LHCN-M2 (cell line): Measurements from ENCODE around the gene GDPD3. TPM values are rescaled to one million over a fixed set of nuclear protein-coding genes. Genes with fewer than 3 reads are reported as not detected.
"Not testable (repeated sequence)": the region's sequence is repeated elsewhere in the genome, so short reads cannot be mapped to it uniquely, and the experiment has no call there.

Experiments
- DNase-seq: peaks from one replicate; pipeline ENCODE4 v3.0.0-alpha.2; 2012; ENCODE audit warnings: low read depth
- polyA plus RNA-seq: library from polyadenylated mRNA; unstranded; fragments of >200 nt; gene quantifications from one replicate; pipeline ENCODE4 v1.2.1, GENCODE V29; 2012; ENCODE audit warnings: missing spikeins
- total RNA-seq: library from RNA; depleted of rRNA; stranded (reverse); fragments of >200 nt; gene quantifications from 2 replicates; pipeline ENCODE4 v1.2.3, GENCODE V29; 2014; rRNA removed

Gene GDPD3
- total RNA-seq = 0.83 and 1.0 TPM in 2 replicates
- polyA plus RNA-seq = 0.72 TPM

GRCh38 chr16:30113031-30113710 is at the start of gene GDPD3:
GDPD3 (minus strand) TSS chr16:30113537; CDS start chr16:30113478, 59 bp downstream.
- peak; percentile 35 for DNase-seq

- DNase-seq = no peak
Measured at GRCh38 chr16:30157214-30157613, 43.9 kb upstream of the GDPD3 start.

DNA sequence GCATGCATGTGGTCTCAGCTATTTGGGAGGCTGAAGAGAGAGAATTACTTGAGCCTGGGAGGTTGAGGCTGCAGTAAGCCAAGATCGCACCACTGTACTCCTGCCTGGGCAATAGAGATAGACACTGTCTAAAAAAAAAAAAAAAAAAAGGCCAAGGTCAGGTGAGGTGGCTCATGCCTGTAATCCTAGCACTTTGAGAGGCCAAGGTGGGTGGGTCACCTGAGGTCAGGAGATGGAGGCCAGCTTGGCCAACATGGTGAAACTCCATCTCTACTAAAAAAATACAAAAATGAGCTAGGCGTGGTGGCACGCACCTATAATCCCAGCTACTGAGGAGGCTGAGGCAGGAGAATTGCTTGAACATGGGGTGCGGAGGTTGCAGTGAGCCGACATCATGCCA is 41.9 kb upstream of the GDPD3 start:
- no peak for DNase-seq

GRCh38 chr16:30152517-30152916 is 39.2 kb upstream of the GDPD3 start:
- no peak for DNase-seq

- no peak for DNase-seq
Measured at GRCh38 chr16:30151091-30151490, 37.8 kb upstream of the GDPD3 start.

DNA sequence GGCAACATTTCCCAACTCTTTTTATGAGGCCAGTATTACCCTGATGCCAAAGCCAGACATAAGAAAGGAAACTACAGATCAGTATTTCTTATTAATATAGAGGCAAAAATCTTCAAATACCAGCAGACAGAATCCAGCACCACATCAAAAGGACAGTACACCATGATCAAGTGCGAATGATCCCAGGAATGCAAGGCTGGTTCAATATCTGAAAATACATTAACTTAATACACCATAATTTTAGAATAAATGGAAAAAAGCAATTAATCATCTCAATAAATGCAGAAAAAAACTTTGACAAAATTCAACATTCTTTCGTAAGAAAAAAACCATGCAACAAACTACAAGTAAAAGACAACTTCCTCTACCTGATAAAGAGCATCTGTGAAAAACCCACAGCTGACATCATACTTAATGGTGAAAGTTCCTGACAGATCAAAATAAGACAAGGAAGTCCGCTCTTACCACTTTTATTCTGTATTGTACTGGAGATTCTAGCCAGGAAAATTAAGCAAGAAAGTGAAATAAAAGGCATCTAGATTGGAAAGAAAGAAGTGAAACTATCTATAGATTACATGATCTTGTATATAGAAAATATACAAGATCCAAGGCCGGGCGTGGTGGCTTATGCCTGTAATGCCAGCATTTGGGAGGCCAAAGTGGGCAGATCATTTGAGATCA is 36.1 kb upstream of the GDPD3 start:
- DNase-seq = no peak

GRCh38 chr16:30147843-30148510 is 34.6 kb upstream of the GDPD3 start:
- no peak for DNase-seq

- DNase-seq = no peak
Measured at GRCh38 chr16:30145657-30146056, 32.3 kb upstream of the GDPD3 start.

DNA sequence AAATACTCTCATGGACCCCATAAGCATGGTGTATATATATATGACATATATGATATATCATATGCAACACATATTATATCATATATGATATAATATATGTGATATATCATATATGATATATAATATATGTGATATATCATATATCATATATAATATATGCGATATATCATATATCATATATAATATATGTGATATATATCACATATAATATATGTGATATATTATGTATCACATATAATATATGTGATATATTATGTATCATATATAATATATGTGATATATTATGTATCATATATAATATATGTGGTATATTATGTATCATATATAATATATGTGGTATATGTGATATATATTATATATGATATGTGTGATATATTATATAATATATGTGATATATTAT is 31.6 kb upstream of the GDPD3 start:
- DNase-seq = no peak

- DNase-seq = no peak
Measured at GRCh38 chr16:30144017-30144416, 30.7 kb upstream of the GDPD3 start.

GRCh38 chr16:30143347-30143702 is 30.0 kb upstream of the GDPD3 start:
- no peak for DNase-seq

DNA sequence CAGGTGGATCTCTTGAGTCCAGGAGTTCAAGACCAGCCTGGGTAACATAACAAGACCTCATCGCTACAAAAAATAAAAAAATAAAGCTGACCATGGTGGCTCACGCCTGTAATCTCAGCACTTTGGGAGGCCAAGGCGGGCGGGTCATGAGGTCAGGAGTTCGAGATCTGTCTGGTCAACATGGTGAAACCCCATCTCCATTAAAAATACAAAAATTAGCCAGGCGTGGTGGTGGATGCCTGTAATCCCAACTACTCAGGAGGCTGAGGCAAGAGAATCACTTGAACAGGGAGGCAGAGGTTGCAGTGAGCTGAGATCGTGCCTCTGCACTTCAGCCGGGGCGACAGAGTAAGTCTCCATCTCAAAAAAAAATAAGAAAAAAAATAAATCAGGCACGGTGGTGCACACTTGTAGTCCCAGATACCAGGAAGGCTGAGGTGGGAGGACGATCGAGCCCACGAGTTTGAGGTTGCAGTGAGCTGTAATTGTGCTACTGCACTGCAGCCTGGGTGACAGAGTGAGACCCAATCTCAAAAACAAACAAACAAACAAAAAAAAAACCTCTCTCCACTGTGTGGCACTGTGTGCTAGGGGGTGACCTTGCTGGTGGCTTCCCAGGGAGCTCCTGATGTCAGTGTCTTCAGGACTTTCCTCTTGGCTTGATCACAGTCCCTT is 29.5 kb upstream of the GDPD3 start:
- DNase-seq = no peak

DNA sequence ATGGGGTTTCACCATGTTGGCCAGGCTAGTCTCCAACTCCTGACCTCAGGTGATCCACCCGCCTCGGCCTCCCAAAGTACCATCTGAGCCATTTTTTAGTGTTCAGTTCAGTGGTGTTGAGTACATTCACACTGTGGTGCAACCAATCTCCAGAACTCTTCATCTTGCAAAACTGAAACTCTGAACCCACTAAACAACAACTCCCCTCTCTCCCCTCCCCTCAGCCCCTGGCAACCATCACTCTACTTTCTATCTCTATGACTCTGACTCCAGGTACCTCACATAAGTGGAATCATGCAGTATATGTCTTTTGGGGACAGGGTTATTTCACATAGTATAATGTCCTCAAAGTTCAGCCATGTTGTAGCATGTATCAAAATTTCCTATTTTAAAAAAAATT is 28.4 kb upstream of the GDPD3 start:
- DNase-seq = no peak

GRCh38 chr16:30139583-30140481 is 26.5 kb upstream of the GDPD3 start:
- DNase-seq = no peak

DNA sequence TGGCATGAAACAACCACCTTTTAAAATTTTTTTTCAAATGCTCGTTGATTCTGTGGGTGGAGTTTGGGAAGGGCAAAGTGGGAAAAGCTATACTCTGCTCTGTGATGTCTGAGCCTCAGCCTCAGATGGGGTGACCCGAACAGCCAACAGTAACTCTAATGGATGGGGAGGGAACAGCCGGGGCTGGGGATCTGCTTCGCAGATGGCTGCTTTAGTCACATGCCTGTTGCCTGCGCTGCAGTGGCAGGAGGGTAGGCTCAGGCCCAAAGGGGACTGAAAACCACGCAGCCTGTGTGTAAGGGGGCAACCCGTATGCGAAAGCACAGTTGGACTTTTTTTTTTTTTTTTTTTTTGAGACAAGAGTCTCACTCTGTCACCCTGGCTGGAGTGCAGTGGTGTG is 24.6 kb upstream of the GDPD3 start:
- DNase-seq = no peak

DNA sequence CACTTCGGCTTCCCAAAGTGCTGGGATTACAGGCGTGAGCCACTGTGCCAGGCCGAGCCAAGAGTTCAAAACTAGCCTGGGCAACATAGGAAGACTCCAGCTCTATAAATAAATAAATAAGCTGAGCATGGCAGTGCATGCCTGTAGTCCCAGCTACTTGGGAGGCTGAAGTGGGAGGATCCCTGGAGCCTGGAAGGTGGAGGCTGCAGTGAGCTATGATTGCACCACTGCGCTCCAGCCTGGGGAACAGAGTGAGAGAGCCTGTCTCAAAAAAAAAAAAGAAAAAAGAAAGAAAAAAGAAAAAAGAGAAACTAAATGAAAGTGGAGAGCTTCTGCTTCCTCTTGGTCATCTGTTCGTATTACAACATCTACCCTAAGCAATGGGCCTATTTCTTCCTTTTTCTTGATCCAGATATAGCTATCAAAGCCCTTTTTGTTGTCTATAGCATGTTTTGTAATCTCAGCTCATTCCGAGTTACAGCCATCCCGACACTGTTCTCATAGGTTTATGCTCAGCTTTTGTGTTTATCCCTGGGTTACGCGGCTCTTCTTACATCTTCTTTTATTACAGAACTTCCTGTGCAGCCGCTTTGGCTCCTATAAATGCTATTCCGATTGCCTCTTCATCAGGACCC is 23.8 kb upstream of the GDPD3 start:
- no peak for DNase-seq

GRCh38 chr16:30132591-30132990 is 19.3 kb upstream of the GDPD3 start:
- no peak for DNase-seq

GRCh38 chr16:30131869-30132475 is 18.6 kb upstream of the GDPD3 start:
- no peak for DNase-seq

- no peak for DNase-seq
Measured at GRCh38 chr16:30127993-30128392, 14.7 kb upstream of the GDPD3 start.

GRCh38 chr16:30125690-30126089 is 12.4 kb upstream of the GDPD3 start:
- DNase-seq = not testable (repeated sequence)
